Skeletal muscle tissue (tissue), 4 donors: Measurements from ENCODE around the gene LMF1. TPM values are rescaled to one million over a fixed set of nuclear protein-coding genes. Genes with fewer than 3 reads are reported as not detected.
"Not testable (repeated sequence)": the region's sequence is repeated elsewhere in the genome, so short reads cannot be mapped to it uniquely, and the experiment has no call there.

Source experiments
- H3K27ac ChIP-seq: one replicate; pipeline ENCODE4 v1.7.0; 2013; ENCODE audit warnings: mild to moderate bottlenecking, low read depth, low read length, inconsistent platforms
- H3K27me3 ChIP-seq, 3 donors: one replicate each; pipeline ENCODE4 v1.7.0; 2013; ENCODE audit warnings: low read length in 3 of 3; ENCODE audit not compliant: control insufficient read depth in 3 of 3, insufficient read depth in 3 of 3
- H3K36me3 ChIP-seq, 3 donors: one replicate each; pipeline ENCODE4 v1.7.0; 2013; ENCODE audit warnings: low read length in 3 of 3; ENCODE audit not compliant: control insufficient read depth in 3 of 3, insufficient read depth in 3 of 3
- H3K4me1 ChIP-seq, 3 donors: one replicate each; pipeline ENCODE4 v1.7.0; 2013; ENCODE audit warnings: low read length in 3 of 3, mild to moderate bottlenecking in 3 of 3; ENCODE audit not compliant: control insufficient read depth in 3 of 3, insufficient read depth in 3 of 3
- H3K4me3 ChIP-seq, 3 donors: one replicate each; pipeline ENCODE4 v1.7.0; 2013; ENCODE audit warnings: low read length in 3 of 3
- H3K9ac ChIP-seq, 3 donors: one replicate each; pipeline ENCODE4 v1.7.0; 2013; ENCODE audit warnings: low read length in 3 of 3, mild to moderate bottlenecking in 3 of 3, moderate library complexity in 2 of 3, low read depth in 1 of 3
- H3K9me3 ChIP-seq, 3 donors: one replicate each; pipeline ENCODE4 v1.7.0; 2013; ENCODE audit warnings: low read length in 3 of 3; ENCODE audit not compliant: control insufficient read depth in 3 of 3
- total RNA-seq: library from RNA; depleted of rRNA; stranded (reverse); fragments of >200 nt; gene quantifications from one replicate; pipeline ENCODE4 v1.2.3, GENCODE V29; 2014
- donor health status: Osteomylitis.

The LMF1 gene
- total RNA-seq, 1 donor from 2014 or later, result 6.8 TPM

DNA sequence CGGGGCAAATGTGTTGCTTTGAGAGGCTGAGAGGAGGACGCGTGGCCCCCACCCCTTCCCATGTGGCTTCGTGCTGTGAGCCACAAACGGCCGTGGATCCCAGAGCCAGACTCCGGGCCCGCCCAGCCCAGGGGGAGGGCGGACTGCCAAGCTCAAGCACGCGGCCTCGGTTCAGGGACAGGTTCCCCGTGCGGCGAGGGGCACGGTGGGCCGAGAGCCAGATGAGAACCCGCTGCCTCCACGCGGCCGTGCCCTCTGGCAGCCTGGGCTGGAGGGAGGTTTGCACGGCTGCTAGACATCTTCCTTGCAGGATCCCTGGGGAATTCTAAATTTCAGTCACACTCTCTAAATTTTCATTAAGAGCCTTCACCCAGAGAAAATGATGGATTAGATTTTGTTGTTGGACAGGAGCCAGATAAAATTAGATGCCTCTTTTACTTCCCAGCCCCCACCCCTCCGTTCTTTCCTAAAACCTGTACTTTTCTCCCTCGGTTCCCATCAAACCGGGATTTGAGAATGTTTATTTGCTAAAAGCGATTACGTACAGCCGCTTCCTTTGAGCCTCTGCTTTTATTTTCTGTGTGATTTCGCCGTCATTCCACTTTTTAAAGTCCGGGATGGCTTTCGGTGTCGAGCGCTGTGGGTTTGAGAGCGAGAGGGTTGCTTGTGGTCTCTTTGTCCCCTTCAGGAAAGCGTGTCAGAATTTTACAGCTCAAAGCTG lies 145.3 kb downstream of the LMF1 start:
- no peaks in the 10 kb centered on the region for H3K36me3 ChIP-seq
- peaks cover 42 to 58% (median 46%) of the 10 kb centered on the region in 3 donors for H3K27me3 ChIP-seq
- peaks cover 3 to 5% (median 3%) of the 10 kb centered on the region in 3 donors for H3K4me1 ChIP-seq
- no peak overlapping the region for H3K4me3 ChIP-seq
- peak overlapping the region in 1 of 3 donors; percentile 25 for H3K9ac ChIP-seq
- H3K9me3 ChIP-seq, result no peaks in the 10 kb centered on the region
- H3K27ac ChIP-seq, result no peak overlapping the region

DNA sequence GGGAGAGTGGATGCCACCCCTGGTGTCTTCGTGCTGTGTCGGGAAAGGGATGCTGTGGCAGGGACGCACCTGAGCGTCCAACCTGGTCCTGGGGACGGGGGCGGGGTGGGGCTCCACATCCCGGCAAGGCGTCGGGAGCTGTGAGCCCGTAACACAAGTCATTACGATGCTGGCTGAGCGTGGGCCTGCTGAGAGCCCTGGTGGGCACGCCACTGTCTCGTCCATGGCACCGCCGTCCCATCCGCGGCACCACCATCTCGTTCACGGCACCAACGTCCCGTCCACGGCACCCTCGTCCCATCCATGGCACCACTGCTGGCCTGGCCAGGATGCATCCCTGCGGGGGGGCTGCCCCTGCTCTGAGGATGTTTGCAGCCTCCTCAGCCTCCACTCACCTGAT lies 146.2 kb downstream of the LMF1 start:
- Histone ChIP-seq H3K4me1 (peaks cover 3 to 5% (median 3%) of the 10 kb centered on the region in 3 donors), H3K36me3 (no peaks in the 10 kb centered on the region), H3K27ac (no peak overlapping the region), H3K27me3 (peaks cover 41 to 54% (median 49%) of the 10 kb centered on the region in 3 donors), H3K9me3 (no peaks in the 10 kb centered on the region), H3K4me3 (no peak overlapping the region), H3K9ac (no peak overlapping the region)

DNA sequence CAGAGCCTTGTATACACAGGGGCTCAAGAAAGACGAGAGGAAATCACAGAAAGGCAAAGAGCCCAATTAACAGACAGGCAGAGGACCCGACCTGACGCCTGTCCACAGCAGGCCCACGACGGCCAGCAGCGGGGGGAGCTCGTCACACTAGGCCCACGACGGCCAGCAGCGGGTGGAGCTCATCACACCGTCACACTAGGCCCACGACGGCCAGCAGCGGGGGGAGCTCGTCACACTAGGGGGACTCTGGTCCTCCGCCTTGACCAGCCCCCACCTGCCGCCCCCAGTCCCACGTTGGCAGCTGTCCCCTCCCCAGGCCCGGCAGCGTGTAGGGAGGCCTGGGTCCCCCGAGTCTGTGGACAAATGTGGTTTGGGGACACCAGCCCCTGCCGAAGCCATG lies 146.6 kb downstream of the LMF1 start:
- Histone ChIP-seq H3K27ac (no peak overlapping the region), H3K9me3 (no peaks in the 10 kb centered on the region), H3K4me1 (peaks cover 3 to 5% (median 3%) of the 10 kb centered on the region in 3 donors), H3K4me3 (no peak overlapping the region), H3K36me3 (no peaks in the 10 kb centered on the region), H3K27me3 (peaks cover 44 to 57% (median 54%) of the 10 kb centered on the region in 3 donors), H3K9ac (no peak overlapping the region)

DNA sequence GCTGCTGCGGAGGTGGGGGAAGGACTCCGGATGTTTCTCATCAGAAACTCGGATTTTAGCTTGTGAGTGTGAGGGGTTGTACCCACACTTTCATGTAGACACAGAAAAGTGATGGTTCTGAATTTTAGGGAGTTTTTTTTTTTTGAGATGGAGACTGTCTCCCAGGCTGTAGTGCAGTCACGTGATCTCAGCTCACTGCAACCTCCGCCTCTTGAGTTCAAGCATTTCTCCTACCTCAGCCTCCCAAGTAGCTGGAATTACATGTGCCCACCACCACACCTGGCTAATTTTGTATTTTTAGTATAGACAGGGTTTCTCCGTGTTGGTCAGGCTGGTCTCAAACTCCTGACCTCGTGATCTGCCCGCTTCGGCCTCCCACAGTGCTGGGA lies 147.9 kb downstream of the LMF1 start:
- H3K27me3 ChIP-seq, result peaks cover 56 to 67% (median 64%) of the 10 kb centered on the region in 3 donors
- no peak overlapping the region for H3K4me3 ChIP-seq
- no peak overlapping the region for H3K27ac ChIP-seq
- no peak overlapping the region for H3K9ac ChIP-seq
- no peaks in the 10 kb centered on the region for H3K36me3 ChIP-seq
- no peaks in the 10 kb centered on the region for H3K9me3 ChIP-seq
- peaks cover 3 to 5% (median 3%) of the 10 kb centered on the region in 3 donors for H3K4me1 ChIP-seq

DNA sequence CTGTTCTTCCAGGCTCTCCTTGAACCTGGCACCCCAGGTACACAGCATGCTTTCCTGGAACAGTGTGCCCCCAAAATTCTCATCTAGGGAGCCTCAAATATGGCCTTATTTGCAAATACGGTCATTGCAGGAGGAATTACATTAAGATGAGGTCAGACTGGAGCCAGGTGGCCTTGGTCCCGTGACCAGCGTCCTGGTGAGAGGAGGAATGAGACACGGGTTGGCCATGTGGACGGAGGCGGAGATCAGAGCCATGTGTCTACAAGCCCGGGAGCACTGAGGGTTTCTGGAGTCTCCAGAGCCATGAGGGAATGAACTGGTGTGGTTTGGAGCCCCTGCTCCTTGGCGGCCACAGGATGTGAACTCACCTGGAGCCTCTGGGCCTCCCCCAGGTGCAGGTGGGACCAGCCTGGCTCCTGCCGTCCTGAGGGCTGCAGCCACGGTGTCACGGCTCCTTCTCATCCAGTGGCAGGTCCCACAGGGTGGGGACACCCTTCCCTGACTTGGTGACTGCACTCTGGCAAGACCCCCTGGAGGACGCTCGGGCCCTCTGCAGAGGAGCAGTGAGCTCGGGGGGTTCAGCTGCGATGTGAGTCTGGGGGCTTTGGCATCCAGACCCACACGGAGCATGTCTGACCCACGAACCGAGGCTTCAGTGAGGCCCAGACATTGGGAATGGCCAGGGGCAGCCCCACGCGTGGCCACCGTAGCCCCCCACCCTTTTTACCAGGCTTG lies 148.4 kb downstream of the LMF1 start:
- H3K4me1 ChIP-seq, result peaks cover 3 to 5% (median 3%) of the 10 kb centered on the region in 3 donors
- H3K36me3 ChIP-seq, result no peaks in the 10 kb centered on the region
- peaks cover 58 to 69% (median 68%) of the 10 kb centered on the region in 3 donors for H3K27me3 ChIP-seq
- H3K27ac ChIP-seq, result no peak overlapping the region
- no peak overlapping the region for H3K4me3 ChIP-seq
- no peak overlapping the region for H3K9ac ChIP-seq
- H3K9me3 ChIP-seq, result no peaks in the 10 kb centered on the region

DNA sequence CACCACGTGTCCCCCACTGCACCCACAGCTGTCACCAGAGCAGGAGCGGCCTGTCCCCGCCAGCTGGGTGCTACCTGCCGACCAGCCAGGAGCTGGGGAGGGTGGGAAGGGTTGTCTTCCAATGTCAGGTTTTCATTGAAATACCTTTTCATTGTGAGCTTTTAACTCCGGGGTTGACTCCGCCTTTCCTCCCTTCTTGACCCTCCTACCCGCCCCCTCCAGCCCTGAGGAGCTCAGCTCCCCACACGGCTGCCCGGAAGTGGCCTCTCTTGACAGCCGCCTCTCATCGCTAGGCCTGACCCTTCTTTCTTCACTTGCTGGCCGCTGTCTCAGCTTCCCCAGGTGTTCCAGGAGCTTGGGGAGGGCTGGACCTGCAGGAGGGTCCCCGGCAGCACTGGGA lies 149.0 kb downstream of the LMF1 start:
- Histone ChIP-seq H3K27me3 (peaks cover 62 to 72% (median 68%) of the 10 kb centered on the region in 3 donors), H3K36me3 (no peaks in the 10 kb centered on the region), H3K27ac (no peak overlapping the region), H3K4me1 (peaks cover 3 to 5% (median 3%) of the 10 kb centered on the region in 3 donors), H3K4me3 (no peak overlapping the region), H3K9ac (no peak overlapping the region), H3K9me3 (no peaks in the 10 kb centered on the region)

DNA sequence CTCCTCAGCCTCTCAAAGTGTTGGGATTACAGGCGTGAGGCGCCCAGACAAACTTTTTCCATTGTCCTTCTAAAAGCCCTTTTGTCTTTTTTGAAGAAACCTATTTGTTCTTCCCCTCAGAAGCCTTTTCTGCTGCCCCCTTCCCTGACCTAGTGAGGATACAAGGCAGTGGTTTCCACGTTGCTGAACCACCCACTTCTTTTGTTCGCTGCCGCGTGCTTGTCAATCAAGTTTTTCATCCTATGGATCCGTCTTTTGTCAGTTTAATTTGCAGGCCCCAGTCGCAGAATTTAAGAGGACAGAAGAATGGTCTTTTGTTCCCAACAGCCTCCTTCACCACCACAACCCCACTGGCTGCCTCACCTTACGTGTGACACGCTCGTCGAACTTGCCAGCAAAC lies 150.0 kb downstream of the LMF1 start:
- Histone ChIP-seq H3K27ac (no peak overlapping the region), H3K36me3 (no peaks in the 10 kb centered on the region), H3K4me3 (no peak overlapping the region), H3K27me3 (peaks cover 63 to 74% (median 70%) of the 10 kb centered on the region in 3 donors), H3K4me1 (peaks cover 3 to 5% (median 3%) of the 10 kb centered on the region in 3 donors), H3K9me3 (no peaks in the 10 kb centered on the region), H3K9ac (no peak overlapping the region)

DNA sequence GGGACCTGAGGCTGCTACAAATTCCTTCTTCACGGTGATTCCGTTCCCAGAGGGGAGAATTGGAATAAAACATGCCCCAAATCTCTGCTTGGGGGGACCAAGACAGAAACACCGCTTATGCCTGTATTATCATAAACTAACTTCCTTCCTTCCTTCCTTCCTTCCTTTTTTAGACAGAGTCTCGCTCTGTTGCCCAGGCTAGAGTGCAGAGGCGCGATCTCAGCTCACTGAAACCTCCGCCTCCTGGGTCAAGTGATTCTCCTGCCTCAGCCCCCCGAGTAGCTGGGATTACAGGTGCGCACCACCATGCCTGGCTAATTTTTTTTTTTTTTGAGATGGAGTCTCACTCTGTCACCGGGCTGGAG lies 150.8 kb downstream of the LMF1 start:
- H3K9ac ChIP-seq, H3K36me3 ChIP-seq, H3K4me3 ChIP-seq, H3K4me1 ChIP-seq, H3K27ac ChIP-seq, H3K9me3 ChIP-seq: not testable (repeated sequence)
- H3K27me3 ChIP-seq, result peaks cover 59 to 71% (median 67%) of the 10 kb centered on the region in 3 donors

DNA sequence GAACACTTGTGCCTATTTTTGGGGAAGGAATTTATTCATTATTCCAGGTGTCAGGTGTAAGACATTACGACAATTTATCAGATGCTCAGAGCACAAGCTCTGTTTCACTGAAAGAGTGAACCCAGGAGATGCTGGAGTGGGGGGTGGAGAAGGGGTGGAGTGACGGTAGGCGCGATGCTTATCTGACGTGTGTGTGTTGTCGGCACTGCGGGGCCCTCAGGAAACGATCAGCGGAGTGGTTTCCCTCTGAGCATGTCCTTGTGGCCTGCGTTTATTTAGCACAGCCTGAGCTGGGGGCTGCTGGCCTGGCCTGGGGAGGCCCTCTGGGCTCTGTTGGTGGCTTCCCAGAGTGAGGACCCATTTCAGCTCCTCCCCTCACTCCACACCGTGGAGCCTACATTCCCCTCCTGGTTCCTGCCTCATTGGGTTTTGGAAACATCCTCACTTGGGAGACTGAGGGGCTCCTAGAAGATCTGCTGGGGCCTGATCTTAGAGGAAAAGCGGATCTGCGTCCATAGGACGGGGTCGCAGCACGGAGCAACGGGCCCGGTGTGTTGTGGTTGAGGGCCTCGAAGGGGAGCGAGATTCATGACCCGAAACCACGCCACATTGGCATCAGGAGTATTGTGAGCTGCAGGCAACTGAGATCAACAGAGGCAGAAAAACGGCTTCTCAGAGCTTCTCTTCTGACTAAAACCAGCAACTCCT lies 151.3 kb downstream of the LMF1 start:
- H3K9ac ChIP-seq, result no peak overlapping the region
- no peaks in the 10 kb centered on the region for H3K9me3 ChIP-seq
- H3K36me3 ChIP-seq, result no peaks in the 10 kb centered on the region
- H3K27ac ChIP-seq, result no peak overlapping the region
- H3K27me3 ChIP-seq, result peaks cover 55 to 66% (median 63%) of the 10 kb centered on the region in 3 donors
- no peak overlapping the region for H3K4me3 ChIP-seq
- no peaks in the 10 kb centered on the region for H3K4me1 ChIP-seq

DNA sequence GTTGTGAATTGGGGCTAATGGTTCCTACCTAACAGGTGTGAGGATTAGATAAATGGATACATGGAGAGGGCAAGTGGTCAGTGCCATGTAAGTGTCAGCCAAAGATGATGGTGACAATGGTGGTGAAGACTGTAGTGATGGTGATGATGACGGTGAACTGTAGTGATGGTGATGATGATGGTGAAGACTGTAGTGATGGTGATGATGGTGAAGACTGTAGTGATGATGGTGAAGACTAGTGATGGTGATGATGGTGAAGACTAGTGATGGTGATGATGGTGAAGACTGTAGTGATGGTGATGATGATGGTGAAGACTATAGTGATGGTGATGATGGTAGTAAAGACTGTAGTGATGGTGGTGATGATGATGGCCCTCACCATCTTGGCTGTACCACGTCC lies 152.2 kb downstream of the LMF1 start:
- no peak overlapping the region for H3K9ac ChIP-seq
- H3K4me1 ChIP-seq, result no peaks in the 10 kb centered on the region
- no peak overlapping the region for H3K4me3 ChIP-seq
- no peak overlapping the region for H3K27ac ChIP-seq
- no peaks in the 10 kb centered on the region for H3K36me3 ChIP-seq
- peaks cover 57 to 68% (median 64%) of the 10 kb centered on the region in 3 donors for H3K27me3 ChIP-seq
- H3K9me3 ChIP-seq, result no peaks in the 10 kb centered on the region
